ENCODE measurements around the gene ENG. TPM values are rescaled to one million over a fixed set of nuclear protein-coding genes. Genes with fewer than 3 reads are reported as not detected.

ENG gene
- total RNA-seq, 1 experiment from 2014 or later: 29.9 TPM

DNA sequence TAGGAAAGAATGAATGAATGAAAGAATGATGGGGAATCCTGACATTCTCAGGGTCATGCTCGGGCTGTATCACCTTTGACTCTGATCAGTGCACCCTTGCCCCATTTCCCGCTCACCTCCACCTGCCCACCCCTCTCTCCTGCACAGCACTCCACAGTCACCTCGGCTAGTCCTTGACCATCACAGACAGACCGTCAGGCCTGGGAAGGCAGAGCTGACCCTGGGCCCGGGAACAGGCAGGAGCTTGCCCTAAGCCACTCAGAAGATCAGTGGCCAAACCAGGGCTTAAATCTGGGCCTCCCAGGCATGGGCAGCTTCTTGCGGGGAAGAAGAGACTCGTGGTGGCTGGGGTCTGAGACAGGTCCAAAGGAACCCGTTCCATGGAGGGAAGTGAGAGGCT, 41.4 kb upstream of the ENG start:
- no peak for TF ChIP-seq EZH2 (IDR thresholded peaks at IDR 0.05; ENCODE audit: borderline replicate concordance, low read depth, low read length, poor library complexity, severe bottlenecking)
- TF ChIP-seq, protein P1, sequence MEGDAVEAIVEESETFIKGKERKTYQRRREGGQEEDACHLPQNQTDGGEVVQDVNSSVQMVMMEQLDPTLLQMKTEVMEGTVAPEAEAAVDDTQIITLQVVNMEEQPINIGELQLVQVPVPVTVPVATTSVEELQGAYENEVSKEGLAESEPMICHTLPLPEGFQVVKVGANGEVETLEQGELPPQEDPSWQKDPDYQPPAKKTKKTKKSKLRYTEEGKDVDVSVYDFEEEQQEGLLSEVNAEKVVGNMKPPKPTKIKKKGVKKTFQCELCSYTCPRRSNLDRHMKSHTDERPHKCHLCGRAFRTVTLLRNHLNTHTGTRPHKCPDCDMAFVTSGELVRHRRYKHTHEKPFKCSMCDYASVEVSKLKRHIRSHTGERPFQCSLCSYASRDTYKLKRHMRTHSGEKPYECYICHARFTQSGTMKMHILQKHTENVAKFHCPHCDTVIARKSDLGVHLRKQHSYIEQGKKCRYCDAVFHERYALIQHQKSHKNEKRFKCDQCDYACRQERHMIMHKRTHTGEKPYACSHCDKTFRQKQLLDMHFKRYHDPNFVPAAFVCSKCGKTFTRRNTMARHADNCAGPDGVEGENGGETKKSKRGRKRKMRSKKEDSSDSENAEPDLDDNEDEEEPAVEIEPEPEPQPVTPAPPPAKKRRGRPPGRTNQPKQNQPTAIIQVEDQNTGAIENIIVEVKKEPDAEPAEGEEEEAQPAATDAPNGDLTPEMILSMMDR (conservative IDR thresholded peaks at IDR 0.05; ENCODE audit: low read depth, low read length): no peak
- intact Hi-C loops (cut with micrococcal nuclease; ENCODE audit: unreplicated experiment): no loop called here
- H3K4me1 ChIP-seq (ENCODE audit: insufficient read depth, low read length, poor library complexity, severe bottlenecking): peaks cover 9% of the 10 kb centered on the region
- peaks cover 52% of the 10 kb centered on the region for H3K36me3 ChIP-seq (ENCODE audit: insufficient read depth, low read length, poor library complexity, severe bottlenecking)
- CTCF ChIA-PET: no interaction called here
- DNase-seq (ENCODE audit: low spot score): no peak
- no TSS peak for BruUV-seq (replicated peaks)
- H3K9me3 ChIP-seq (ENCODE audit: low read depth, low read length, poor library complexity, severe bottlenecking): peaks cover 15% of the 10 kb centered on the region
- H3K27ac ChIP-seq (ENCODE audit: low read depth, low read length, poor library complexity, severe bottlenecking): no peak overlapping the region
- no peaks in the 10 kb centered on the region for H3K27me3 ChIP-seq (replicated peaks; ENCODE audit: insufficient read depth, low read depth, low read length, poor library complexity)
- H3K4me3 ChIP-seq (ENCODE audit: low read depth, low read length, poor library complexity, severe bottlenecking): no peak overlapping the region
- POLR2A ChIA-PET (ENCODE audit: low non-redundant PET): no interaction called here

- no TSS peak for BruUV-seq (replicated peaks)
Observed at GRCh38 chr9:127893392-127893791, 38.9 kb upstream of the ENG start.

DNA sequence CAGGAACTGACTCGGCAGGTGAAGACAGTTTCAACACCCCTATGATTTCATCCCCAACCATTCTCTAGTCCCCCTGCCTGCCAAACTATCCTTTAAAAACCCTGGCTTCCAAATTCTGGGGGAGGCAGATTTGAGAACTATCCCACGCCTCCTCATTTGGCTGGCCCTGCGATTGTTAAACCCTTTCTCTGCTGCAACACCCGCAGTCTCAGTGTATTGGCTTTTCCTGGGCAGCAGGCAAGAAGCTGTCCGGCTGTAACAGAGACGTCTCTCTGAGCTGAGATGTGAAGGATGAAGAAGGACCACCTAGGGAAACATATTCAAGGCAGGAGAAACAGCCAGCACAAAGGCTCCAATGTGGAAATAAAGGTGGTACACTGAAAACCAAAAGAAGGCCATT, 38.4 kb upstream of the ENG start:
- no peaks in the 10 kb centered on the region for H3K27me3 ChIP-seq (replicated peaks; ENCODE audit: insufficient read depth, low read depth, low read length, poor library complexity)
- no peak for TF ChIP-seq EZH2 (IDR thresholded peaks at IDR 0.05; ENCODE audit: borderline replicate concordance, low read depth, low read length, poor library complexity, severe bottlenecking)
- TF ChIP-seq, protein P1 (conservative IDR thresholded peaks at IDR 0.05; ENCODE audit: low read depth, low read length): no peak
- H3K4me3 ChIP-seq (ENCODE audit: low read depth, low read length, poor library complexity, severe bottlenecking): no peak overlapping the region
- H3K36me3 ChIP-seq (ENCODE audit: insufficient read depth, low read length, poor library complexity, severe bottlenecking): peaks cover 67% of the 10 kb centered on the region
- H3K9me3 ChIP-seq (ENCODE audit: low read depth, low read length, poor library complexity, severe bottlenecking): peaks cover 15% of the 10 kb centered on the region
- H3K4me1 ChIP-seq (ENCODE audit: insufficient read depth, low read length, poor library complexity, severe bottlenecking): peaks cover 5% of the 10 kb centered on the region
- POLR2A ChIA-PET (ENCODE audit: low non-redundant PET): no interaction called here
- intact Hi-C loops (cut with micrococcal nuclease; ENCODE audit: unreplicated experiment): no loop called here
- CTCF ChIA-PET: no interaction called here
- H3K27ac ChIP-seq (ENCODE audit: low read depth, low read length, poor library complexity, severe bottlenecking): no peak overlapping the region
- no peak for DNase-seq (ENCODE audit: low spot score)
- no TSS peak for BruUV-seq (replicated peaks)

More at GRCh38 chr9:127893392-127893791, 38.9 kb upstream of the ENG start:
- POLR2A ChIA-PET (ENCODE audit: low non-redundant PET): no interaction called here
- Histone ChIP-seq H3K9me3 (ENCODE audit: low read depth, low read length, poor library complexity, severe bottlenecking) (peaks cover 15% of the 10 kb centered on the region), H3K4me1 (ENCODE audit: insufficient read depth, low read length, poor library complexity, severe bottlenecking) (peaks cover 9% of the 10 kb centered on the region), H3K4me3 (ENCODE audit: low read depth, low read length, poor library complexity, severe bottlenecking) (no peak overlapping the region), H3K27me3 (replicated peaks; ENCODE audit: insufficient read depth, low read depth, low read length, poor library complexity) (no peaks in the 10 kb centered on the region), H3K27ac (ENCODE audit: low read depth, low read length, poor library complexity, severe bottlenecking) (no peak overlapping the region), H3K36me3 (ENCODE audit: insufficient read depth, low read length, poor library complexity, severe bottlenecking) (peaks cover 65% of the 10 kb centered on the region)
- no peak for TF ChIP-seq EZH2 (IDR thresholded peaks at IDR 0.05; ENCODE audit: borderline replicate concordance, low read depth, low read length, poor library complexity, severe bottlenecking)
- TF ChIP-seq, protein P1 (conservative IDR thresholded peaks at IDR 0.05; ENCODE audit: low read depth, low read length): no peak
- intact Hi-C loops (cut with micrococcal nuclease; ENCODE audit: unreplicated experiment): no loop called here
- DNase-seq (ENCODE audit: low spot score): no peak
- CTCF ChIA-PET: no interaction called here

All from A673 (cell line).